Vagina (tissue), 2 donors: ENCODE measurements around the gene CPM.

Experiments
- CTCF ChIP-seq, 3 experiments: fragments of 450-650 bp in 2 of 3; fragments of 200-600 bp in 1 of 3; sonication (generic) in 1 of 3; IDR thresholded peaks; one replicate each; pipeline ENCODE4 v1.5.1; 2017 to 2019; ENCODE audit warnings: antibody characterized with exemption in 3 of 3, mild to moderate bottlenecking in 2 of 3, moderate library complexity in 2 of 3
- POLR2A ChIP-seq, 2 donors: fragments of 450-650 bp; IDR thresholded peaks; one replicate each; pipeline ENCODE4 v1.6.1; 2017; ENCODE audit warnings: antibody characterized with exemption in 2 of 2, mild to moderate bottlenecking in 2 of 2, moderate library complexity in 2 of 2
- POLR2AphosphoS5 ChIP-seq, 2 donors: sonication (generic); formaldehyde crosslinking; IDR thresholded peaks; one replicate each; pipeline ENCODE4 v1.9.0; 2017; ENCODE audit warnings: antibody characterized with exemption in 2 of 2, mild to moderate bottlenecking in 2 of 2, low read depth in 1 of 2; ENCODE audit not compliant: insufficient read depth in 1 of 2

- TF ChIP-seq POLR2AphosphoS5 (IDR thresholded peaks at IDR 0.05; ENCODE audit: insufficient read depth in 1 of 2, low read depth in 1 of 2) (no peak), POLR2A (IDR thresholded peaks at IDR 0.05) (no peak), CTCF (IDR thresholded peaks at IDR 0.05) (no peak)
These were observed 29.5 kb downstream of the CPM start for GRCh38 chr12:68903511-68903910.
